SK-N-SH treated with all-trans-retinoic acid at 6 μM for 48 hours (cell line): ENCODE results near the gene PCDHGA11.
"Not testable (repeated sequence)": the region's sequence is repeated elsewhere in the genome, so short reads cannot be mapped to it uniquely, and the experiment has no call there.

Experiments used
- ATAC-seq: fragments of 200-7000 bp; cut with Tn5 transposase; 3 replicates; pipeline ENCODE4 v1.9.1; 2020; ENCODE audit warnings: mild to moderate bottlenecking, moderate library complexity
- ARNTL ChIP-seq: fragments of 450-650 bp; formaldehyde crosslinking; IDR thresholded peaks from 2 replicates; pipeline ENCODE4 v1.5.0; 2020; ENCODE audit warnings: low read depth, mild to moderate bottlenecking, moderate library complexity, borderline replicate concordance
- CSDC2 ChIP-seq: fragments of 250-450 bp; sonication (Bioruptor Pico); IDR thresholded peaks from 2 replicates; pipeline ENCODE4 v1.5.0; 2020; ENCODE audit warnings: mild to moderate bottlenecking, moderate library complexity
- GLIS3 ChIP-seq: fragments of 250-450 bp; sonication (Bioruptor Pico); IDR thresholded peaks from 2 replicates; pipeline ENCODE4 v1.5.0; 2020; ENCODE audit warnings: mild to moderate bottlenecking, moderate library complexity
- ISL1 ChIP-seq: fragments of 250-450 bp; sonication (Bioruptor Pico); IDR thresholded peaks from 2 replicates; pipeline ENCODE4 v2.1.2; 2022; ENCODE audit warnings: mild to moderate bottlenecking, moderate library complexity
- POU6F1 ChIP-seq: fragments of 250-450 bp; sonication (Bioruptor Pico); IDR thresholded peaks from 2 replicates; pipeline ENCODE4 v1.8.0; 2021; ENCODE audit warnings: low read depth, mild to moderate bottlenecking, moderate library complexity, borderline replicate concordance
- PPARA ChIP-seq: fragments of 250-450 bp; sonication (Bioruptor Pico); IDR thresholded peaks from 2 replicates; pipeline ENCODE4 v1.5.0; 2020; ENCODE audit warnings: mild to moderate bottlenecking, borderline replicate concordance
- SNAI2 ChIP-seq: fragments of 250-450 bp; sonication (Bioruptor Pico); IDR thresholded peaks from 2 replicates; pipeline ENCODE4 v1.5.0; 2020; ENCODE audit warnings: mild to moderate bottlenecking, moderate library complexity
- ZFP3 ChIP-seq: fragments of 250-450 bp; sonication (Bioruptor Pico); IDR thresholded peaks from 2 replicates; pipeline ENCODE4 v1.5.0; 2020; ENCODE audit warnings: mild to moderate bottlenecking, moderate library complexity
- ZFP30 ChIP-seq: fragments of 450-650 bp; formaldehyde crosslinking; IDR thresholded peaks from 2 replicates; pipeline ENCODE4 v1.5.0; 2022; ENCODE audit warnings: mild to moderate bottlenecking, moderate library complexity
- ZNF70 ChIP-seq: fragments of 450-650 bp; formaldehyde crosslinking; IDR thresholded peaks from 2 replicates; pipeline ENCODE4 v1.5.0; 2020; ENCODE audit warnings: mild to moderate bottlenecking, moderate library complexity
- ZNF8 ChIP-seq: fragments of 450-650 bp; formaldehyde crosslinking; IDR thresholded peaks from 2 replicates; pipeline ENCODE4 v1.5.0; 2020; ENCODE audit warnings: mild to moderate bottlenecking, moderate library complexity
- TF ChIP-seq, protein P1 (sequence below): fragments of 250-450 bp; sonication (Bioruptor Pico); IDR thresholded peaks from 2 replicates; pipeline ENCODE4 v1.5.1; 2020; ENCODE audit warnings: low read depth, mild to moderate bottlenecking, moderate library complexity
- TF ChIP-seq, protein P2 (sequence below): fragments of 250-450 bp; sonication (Bioruptor Pico); IDR thresholded peaks from 2 replicates; pipeline ENCODE4 v1.5.0; 2020; ENCODE audit warnings: mild to moderate bottlenecking, moderate library complexity
- TF ChIP-seq, protein P3 (sequence below): fragments of 250-450 bp; sonication (Bioruptor Pico); IDR thresholded peaks from 2 replicates; pipeline ENCODE4 v1.5.1; 2021; ENCODE audit warnings: mild to moderate bottlenecking, moderate library complexity

The PCDHGA11 gene

DNA sequence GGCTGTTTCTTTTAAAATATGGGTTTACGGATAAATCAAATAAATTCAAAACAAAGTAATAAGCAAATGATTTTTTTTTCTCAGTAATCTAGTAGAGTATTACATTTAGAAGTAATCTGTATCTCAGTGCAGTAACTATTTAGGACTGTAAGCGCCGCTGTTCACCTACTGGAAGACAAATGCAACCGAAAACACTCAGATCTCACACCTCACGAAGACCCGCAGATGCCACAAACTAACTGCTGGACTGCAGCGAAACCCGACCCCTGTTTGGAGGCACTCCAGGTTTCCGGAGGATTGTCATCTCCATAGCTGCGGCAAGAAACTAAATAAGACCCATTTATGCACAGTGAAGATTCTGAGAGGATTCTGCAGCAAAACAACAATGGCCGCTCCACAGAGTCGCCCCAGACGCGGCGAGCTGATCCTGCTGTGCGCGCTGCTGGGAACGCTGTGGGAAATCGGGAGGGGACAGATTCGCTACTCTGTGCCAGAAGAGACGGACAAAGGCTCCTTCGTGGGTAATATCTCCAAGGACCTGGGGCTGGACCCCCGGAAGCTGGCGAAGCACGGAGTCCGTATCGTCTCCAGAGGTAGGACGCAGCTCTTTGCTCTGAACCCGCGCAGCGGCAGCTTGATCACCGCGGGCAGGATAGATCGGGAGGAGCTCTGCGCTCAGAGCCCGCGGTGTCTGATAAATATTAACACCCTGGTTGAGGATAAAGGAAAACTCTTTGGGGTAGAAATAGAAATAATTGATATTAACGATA lies 28.2 kb upstream of the PCDHGA11 start, which contains the start of gene PCDHGA8:
Gene PCDHGA8 (plus strand): TSS at position 205 of the 770 bp plus-strand sequence. CDS start 181 bp downstream, at position 386.
- TF ChIP-seq PPARA (CRISPR knock-in tag): no peak
- TF ChIP-seq, protein P1, sequence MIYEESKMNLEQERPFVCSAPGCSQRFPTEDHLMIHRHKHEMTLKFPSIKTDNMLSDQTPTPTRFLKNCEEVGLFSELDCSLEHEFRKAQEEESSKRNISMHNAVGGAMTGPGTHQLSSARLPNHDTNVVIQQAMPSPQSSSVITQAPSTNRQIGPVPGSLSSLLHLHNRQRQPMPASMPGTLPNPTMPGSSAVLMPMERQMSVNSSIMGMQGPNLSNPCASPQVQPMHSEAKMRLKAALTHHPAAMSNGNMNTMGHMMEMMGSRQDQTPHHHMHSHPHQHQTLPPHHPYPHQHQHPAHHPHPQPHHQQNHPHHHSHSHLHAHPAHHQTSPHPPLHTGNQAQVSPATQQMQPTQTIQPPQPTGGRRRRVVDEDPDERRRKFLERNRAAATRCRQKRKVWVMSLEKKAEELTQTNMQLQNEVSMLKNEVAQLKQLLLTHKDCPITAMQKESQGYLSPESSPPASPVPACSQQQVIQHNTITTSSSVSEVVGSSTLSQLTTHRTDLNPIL (CRISPR knock-in tag): no peak
- no peak for TF ChIP-seq ISL1 (CRISPR knock-in tag)
- no peak for TF ChIP-seq ZNF8 (CRISPR knock-in tag)
- TF ChIP-seq ZFP3 (CRISPR knock-in tag): no peak
- ATAC-seq: no peak

DNA sequence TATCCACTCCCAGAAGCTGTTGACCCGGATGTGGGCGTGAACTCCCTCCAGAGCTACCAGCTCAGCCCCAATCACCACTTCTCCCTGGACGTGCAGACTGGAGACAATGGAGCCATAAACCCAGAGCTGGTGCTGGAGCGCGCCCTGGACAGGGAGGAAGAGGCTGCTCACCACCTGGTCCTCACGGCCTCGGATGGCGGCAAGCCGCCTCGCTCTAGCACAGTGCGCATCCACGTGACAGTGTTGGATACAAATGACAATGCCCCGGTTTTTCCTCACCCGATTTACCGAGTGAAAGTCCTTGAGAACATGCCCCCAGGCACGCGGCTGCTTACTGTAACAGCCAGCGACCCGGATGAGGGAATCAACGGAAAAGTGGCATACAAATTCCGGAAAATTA lies 27.6 kb upstream of the PCDHGA11 start:
- TF ChIP-seq SNAI2 (CRISPR knock-in tag) (no peak), ZNF70 (no peak), GLIS3 (CRISPR knock-in tag) (no peak), ZFP30 (CRISPR knock-in tag) (no peak), PPARA (CRISPR knock-in tag) (no peak), POU6F1 (no peak), CSDC2 (no peak), ARNTL (CRISPR knock-in tag) (no peak)
- TF ChIP-seq, protein P1 (CRISPR knock-in tag): no peak
- TF ChIP-seq, protein P2, sequence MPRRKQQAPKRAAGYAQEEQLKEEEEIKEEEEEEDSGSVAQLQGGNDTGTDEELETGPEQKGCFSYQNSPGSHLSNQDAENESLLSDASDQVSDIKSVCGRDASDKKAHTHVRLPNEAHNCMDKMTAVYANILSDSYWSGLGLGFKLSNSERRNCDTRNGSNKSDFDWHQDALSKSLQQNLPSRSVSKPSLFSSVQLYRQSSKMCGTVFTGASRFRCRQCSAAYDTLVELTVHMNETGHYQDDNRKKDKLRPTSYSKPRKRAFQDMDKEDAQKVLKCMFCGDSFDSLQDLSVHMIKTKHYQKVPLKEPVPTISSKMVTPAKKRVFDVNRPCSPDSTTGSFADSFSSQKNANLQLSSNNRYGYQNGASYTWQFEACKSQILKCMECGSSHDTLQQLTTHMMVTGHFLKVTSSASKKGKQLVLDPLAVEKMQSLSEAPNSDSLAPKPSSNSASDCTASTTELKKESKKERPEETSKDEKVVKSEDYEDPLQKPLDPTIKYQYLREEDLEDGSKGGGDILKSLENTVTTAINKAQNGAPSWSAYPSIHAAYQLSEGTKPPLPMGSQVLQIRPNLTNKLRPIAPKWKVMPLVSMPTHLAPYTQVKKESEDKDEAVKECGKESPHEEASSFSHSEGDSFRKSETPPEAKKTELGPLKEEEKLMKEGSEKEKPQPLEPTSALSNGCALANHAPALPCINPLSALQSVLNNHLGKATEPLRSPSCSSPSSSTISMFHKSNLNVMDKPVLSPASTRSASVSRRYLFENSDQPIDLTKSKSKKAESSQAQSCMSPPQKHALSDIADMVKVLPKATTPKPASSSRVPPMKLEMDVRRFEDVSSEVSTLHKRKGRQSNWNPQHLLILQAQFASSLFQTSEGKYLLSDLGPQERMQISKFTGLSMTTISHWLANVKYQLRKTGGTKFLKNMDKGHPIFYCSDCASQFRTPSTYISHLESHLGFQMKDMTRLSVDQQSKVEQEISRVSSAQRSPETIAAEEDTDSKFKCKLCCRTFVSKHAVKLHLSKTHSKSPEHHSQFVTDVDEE (CRISPR knock-in tag): no peak
- TF ChIP-seq, protein P3, sequence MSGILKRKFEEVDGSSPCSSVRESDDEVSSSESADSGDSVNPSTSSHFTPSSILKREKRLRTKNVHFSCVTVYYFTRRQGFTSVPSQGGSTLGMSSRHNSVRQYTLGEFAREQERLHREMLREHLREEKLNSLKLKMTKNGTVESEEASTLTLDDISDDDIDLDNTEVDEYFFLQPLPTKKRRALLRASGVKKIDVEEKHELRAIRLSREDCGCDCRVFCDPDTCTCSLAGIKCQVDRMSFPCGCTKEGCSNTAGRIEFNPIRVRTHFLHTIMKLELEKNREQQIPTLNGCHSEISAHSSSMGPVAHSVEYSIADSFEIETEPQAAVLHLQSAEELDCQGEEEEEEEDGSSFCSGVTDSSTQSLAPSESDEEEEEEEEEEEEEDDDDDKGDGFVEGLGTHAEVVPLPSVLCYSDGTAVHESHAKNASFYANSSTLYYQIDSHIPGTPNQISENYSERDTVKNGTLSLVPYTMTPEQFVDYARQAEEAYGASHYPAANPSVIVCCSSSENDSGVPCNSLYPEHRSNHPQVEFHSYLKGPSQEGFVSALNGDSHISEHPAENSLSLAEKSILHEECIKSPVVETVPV (CRISPR knock-in tag): no peak
- no peak for ATAC-seq

DNA sequence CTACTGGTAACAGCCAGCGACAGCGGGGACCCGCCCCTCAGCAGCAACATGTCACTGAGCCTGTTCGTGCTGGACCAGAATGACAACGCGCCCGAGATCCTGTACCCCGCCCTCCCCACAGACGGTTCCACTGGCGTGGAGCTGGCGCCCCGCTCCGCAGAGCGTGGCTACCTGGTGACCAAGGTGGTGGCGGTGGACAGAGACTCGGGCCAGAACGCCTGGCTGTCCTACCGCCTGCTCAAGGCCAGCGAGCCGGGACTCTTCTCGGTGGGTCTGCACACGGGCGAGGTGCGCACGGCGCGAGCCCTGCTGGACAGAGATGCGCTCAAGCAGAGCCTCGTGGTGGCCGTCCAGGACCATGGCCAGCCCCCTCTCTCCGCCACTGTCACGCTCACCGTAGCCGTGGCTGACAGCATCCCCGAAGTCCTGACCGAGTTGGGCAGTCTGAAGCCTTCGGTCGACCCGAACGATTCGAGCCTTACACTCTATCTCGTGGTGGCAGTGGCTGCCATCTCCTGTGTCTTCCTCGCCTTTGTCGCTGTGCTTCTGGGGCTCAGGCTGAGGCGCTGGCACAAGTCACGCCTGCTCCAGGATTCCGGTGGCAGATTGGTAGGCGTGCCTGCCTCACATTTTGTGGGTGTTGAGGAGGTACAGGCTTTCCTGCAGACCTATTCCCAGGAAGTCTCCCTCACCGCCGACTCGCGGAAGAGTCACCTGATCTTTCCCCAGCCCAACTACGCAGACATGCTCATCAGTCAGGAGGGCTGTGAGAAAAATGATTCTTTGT lies 26.3 kb upstream of the PCDHGA11 start:
- ATAC-seq: not testable (repeated sequence)

DNA sequence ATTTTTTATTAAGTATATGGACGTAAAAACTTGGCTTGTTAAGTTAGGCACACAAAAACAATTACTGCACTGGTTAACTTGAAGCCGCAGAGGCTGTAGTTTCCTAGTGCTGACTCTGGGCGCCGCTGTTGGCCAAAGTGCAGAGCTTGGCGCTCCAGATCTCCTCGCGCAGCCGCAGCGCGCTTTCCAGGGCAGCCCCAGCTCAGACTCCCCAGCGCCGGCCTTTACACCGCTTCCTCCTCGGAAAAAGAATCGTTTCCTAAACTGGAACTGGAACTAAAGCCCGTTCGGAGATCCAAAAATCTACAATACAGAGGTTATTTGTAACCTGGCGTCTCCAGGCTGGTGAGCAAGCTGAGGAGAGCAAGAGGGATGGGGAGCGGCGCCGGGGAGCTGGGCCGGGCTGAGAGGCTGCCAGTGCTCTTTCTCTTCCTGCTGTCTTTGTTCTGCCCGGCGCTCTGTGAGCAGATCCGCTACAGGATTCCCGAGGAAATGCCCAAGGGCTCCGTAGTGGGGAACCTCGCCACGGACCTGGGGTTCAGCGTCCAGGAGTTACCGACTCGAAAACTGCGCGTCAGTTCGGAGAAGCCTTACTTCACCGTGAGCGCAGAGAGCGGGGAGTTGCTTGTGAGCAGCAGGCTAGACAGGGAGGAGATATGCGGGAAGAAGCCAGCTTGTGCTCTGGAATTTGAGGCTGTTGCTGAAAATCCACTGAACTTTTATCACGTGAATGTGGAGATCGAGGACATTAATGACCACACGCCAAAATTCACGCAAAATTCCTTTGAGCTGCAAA lies 22.9 kb upstream of the PCDHGA11 start, which contains the start of gene PCDHGB5:
Gene PCDHGB5 (plus strand): TSS at position 192 of the 796 bp plus-strand sequence. CDS start 181 bp downstream, at position 373.
- not testable (repeated sequence) for ATAC-seq
